Aortic smooth muscle cell (primary cell): Measurements from ENCODE around the gene ALS2. TPM values are rescaled to one million over a fixed set of nuclear protein-coding genes. Genes with fewer than 3 reads are reported as not detected.

Experiments
- total RNA-seq: library from RNA; depleted of rRNA; stranded (reverse); fragments of >200 nt; gene quantifications from 2 replicates; pipeline ENCODE4 v1.2.3, GENCODE V29; 2014

Gene ALS2
- 31.0 and 31.6 TPM in 2 replicates for total RNA-seq

DNA sequence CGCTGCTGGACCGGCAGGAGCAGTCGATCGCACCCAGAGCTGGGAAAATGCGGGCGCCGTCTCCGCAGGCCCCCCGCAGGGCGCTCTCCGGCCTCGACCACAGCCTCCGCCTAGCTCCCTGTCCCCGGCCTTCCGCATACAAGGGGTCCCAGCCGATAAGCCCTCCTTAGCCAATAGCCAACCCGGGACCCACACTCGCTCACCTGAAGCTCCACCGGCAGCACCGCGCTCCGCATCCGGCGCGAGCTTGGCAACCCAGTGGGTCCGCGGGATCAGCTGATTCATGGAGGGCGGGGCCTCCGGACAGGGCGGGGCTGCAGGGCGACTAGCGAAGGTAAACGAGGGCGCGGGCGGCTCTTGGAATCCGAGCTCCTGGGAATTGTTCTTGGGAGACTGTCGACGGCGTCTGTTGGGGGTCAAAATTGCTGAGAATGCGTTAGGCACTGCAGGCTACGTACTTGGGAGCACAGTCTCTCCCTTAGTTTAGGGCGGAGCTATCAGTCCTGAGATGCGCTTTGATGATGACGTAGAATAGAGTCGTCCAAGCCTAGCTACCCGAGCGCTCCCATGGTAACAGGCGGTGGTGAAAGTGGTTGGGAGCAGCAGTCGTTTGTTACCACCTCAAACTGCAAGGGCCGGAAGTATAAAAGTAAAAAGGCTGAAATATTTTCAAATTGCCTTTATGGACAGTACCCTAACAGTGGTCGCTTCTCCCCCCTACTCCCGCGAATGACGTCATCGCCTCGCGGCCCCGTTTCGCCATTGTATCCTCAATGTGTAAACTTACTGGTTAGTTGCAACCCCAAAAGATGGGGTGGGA lies at the start of gene ALS2:
Gene ALS2, minus strand, starts transcription at position 260 of the 820 bp plus-strand sequence. CDS start 12,048 bp downstream, outside the sequence.

DNA sequence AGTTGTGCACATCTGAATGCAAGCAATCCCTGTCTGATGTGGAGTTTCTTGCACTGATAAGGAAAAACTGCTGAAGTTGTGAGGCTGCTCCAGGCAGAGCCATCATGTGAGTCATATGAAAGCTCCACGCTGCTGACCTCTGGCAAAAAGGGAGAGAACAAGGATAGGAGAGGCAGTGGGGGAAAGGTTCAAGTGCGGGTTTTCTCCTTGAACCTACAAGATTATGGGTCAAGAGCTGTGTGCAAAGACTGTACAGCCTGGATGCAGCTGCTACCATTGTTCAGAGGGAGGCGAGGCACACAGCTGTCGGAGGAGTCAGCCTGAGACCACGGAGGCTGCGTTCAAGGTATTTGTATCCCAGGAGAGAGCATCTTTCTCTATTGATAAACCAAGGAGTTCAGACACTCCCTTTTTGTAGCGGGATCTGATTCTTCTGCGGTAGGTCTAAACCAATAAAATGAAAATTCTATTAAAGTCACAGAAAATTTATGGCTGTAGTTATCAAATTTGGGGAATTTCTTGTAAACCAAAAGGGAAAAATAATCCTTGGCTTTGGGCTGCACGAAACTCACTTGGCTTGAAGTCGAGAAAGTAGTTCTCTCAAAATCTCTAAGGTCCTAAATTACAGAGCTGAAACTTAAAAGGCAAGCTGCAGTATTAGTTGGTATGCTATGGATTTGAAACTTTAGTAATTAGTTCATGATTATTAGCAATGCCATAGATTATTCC lies 25.9 kb upstream of the ALS2 start, which contains the start of gene CDK15:
Gene CDK15, plus strand, starts transcription at position 96 of the 729 bp plus-strand sequence. Its CDS starts 128 bp downstream, at position 224.

DNA sequence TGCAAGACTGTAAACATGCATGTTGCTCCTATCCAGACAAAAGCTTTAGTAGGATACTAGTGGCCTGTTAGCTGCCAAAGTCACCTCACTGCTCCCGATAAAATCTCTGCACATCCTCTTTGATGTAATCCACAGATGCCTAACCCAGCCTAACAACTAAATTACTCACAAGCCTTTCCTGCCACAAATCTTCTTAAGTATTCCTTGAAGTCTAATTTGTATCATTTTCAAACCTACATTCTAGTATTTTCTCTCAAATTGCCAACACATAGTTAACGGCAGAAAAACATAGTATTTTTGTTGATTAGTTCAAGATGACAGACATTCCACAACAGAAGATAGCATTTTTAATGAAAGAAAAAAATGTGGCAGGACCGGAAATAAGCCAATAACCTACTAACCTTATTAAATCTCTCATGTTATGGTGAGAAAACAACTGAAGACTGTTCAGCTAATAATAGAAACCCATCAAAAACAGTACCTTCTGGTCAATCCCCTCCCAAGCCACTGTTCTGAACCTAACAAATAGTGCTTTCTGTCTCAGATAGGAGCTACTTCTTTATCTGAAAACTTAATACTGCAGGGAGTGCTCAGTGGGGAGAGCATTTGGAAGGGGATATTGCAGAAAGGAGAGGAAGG lies 82.0 kb downstream of the ALS2 start, which contains the start of gene MPP4:
Gene MPP4, minus strand, starts transcription at position 57 of the 639 bp plus-strand sequence. CDS start 4,690 bp downstream, outside the sequence.

Other genes with a start within 250 kb of the ALS2 start
- 37.0 and 39.5 TPM in 2 replicates for gene TMEM237, start 137.4 kb downstream of the ALS2 start, total RNA-seq
- gene MPP4, start 82.3 kb downstream of the ALS2 start, total RNA-seq: 1.7 and 2.0 TPM in 2 replicates
- 0.12 TPM in 1 of 2 replicates, not detected in the other for gene CDK15, start 25.6 kb upstream of the ALS2 start, total RNA-seq